H9 (cell line): ENCODE measurements around the gene STX16. TPM values are rescaled to one million over a fixed set of nuclear protein-coding genes. Genes with fewer than 3 reads are reported as not detected.

Source experiments
- DNase-seq: peaks from one replicate; pipeline ENCODE4 v3.0.0-alpha.2; 2017
- H2AFZ ChIP-seq: one replicate; pipeline ENCODE4 v1.6.1; 2013; ENCODE audit warnings: mild to moderate bottlenecking, low read length, control low read depth, moderate library complexity
- H2AK5ac ChIP-seq: 2 replicates; pipeline ENCODE4 v1.6.1; 2013; ENCODE audit warnings: low read length, control low read depth, mixed read lengths; ENCODE audit not compliant: insufficient read length
- H2BK120ac ChIP-seq: one replicate; pipeline ENCODE4 v1.6.1; 2013; ENCODE audit warnings: low read depth, mild to moderate bottlenecking, low read length, control low read depth, inconsistent platforms; ENCODE audit not compliant: poor library complexity, severe bottlenecking
- H2BK12ac ChIP-seq: 2 replicates; pipeline ENCODE4 v1.6.1; 2013; ENCODE audit warnings: low read length, control low read depth, mixed read lengths, low read depth; ENCODE audit not compliant: insufficient read length
- H2BK15ac ChIP-seq: 2 replicates; pipeline ENCODE4 v1.6.1; 2013; ENCODE audit warnings: low read depth, low read length, control low read depth
- H2BK20ac ChIP-seq: one replicate; pipeline ENCODE4 v1.6.1; 2013; ENCODE audit warnings: low read depth, mild to moderate bottlenecking, low read length, control low read depth, inconsistent platforms; ENCODE audit not compliant: poor library complexity, severe bottlenecking
- H2BK5ac ChIP-seq: 2 replicates; pipeline ENCODE4 v1.6.1; 2013; ENCODE audit warnings: low read length, control low read depth, mixed read lengths; ENCODE audit not compliant: insufficient read length
- H3K14ac ChIP-seq: 2 replicates; pipeline ENCODE4 v1.6.1; 2013; ENCODE audit warnings: low read length, control low read depth; ENCODE audit not compliant: insufficient read depth
- H3K18ac ChIP-seq: 2 replicates; pipeline ENCODE4 v1.6.1; 2013; ENCODE audit warnings: low read depth, mild to moderate bottlenecking, mixed read lengths, low read length, control low read depth; ENCODE audit not compliant: insufficient read length
- H3K23ac ChIP-seq: 2 replicates; pipeline ENCODE4 v1.6.1; 2013; ENCODE audit warnings: low read length, control low read depth, mixed read lengths, low read depth; ENCODE audit not compliant: insufficient read length
- H3K23me2 ChIP-seq: 2 replicates; pipeline ENCODE4 v1.6.1; 2013; ENCODE audit warnings: low read depth, mild to moderate bottlenecking, mixed read lengths, low read length, control low read depth; ENCODE audit not compliant: insufficient read length, poor library complexity, severe bottlenecking
- H3K27ac ChIP-seq: 2 replicates; pipeline ENCODE4 v1.5.1; 2013; ENCODE audit warnings: low read length, control low read depth, mixed read lengths, low read depth; ENCODE audit not compliant: insufficient read length
- H3K27me3 ChIP-seq: 2 replicates; pipeline ENCODE4 v1.6.1; 2013; ENCODE audit warnings: low read length, control low read depth, inconsistent platforms; ENCODE audit not compliant: insufficient read depth
- H3K4ac ChIP-seq: 2 replicates; pipeline ENCODE4 v1.6.1; 2013; ENCODE audit warnings: low read depth, mild to moderate bottlenecking, control low read depth, inconsistent platforms, low read length, moderate library complexity
- H3K4me1 ChIP-seq: 2 replicates; pipeline ENCODE4 v1.6.1; 2013; ENCODE audit warnings: low read length, control low read depth, inconsistent platforms; ENCODE audit not compliant: insufficient read depth
- H3K4me2 ChIP-seq: 2 replicates; pipeline ENCODE4 v1.6.1; 2013; ENCODE audit warnings: low read length, control low read depth, mixed read lengths; ENCODE audit not compliant: insufficient read length, insufficient read depth
- H3K56ac ChIP-seq: 2 replicates; pipeline ENCODE4 v1.6.1; 2013; ENCODE audit warnings: low read depth, mild to moderate bottlenecking, mixed read lengths, low read length, control low read depth; ENCODE audit not compliant: insufficient read length
- H3K79me1 ChIP-seq: 2 replicates; pipeline ENCODE4 v1.6.1; 2013; ENCODE audit warnings: low read depth, mild to moderate bottlenecking, moderate library complexity, low read length, control low read depth, inconsistent platforms; ENCODE audit not compliant: insufficient read depth, poor library complexity, severe bottlenecking
- H3K79me2 ChIP-seq: 2 replicates; pipeline ENCODE4 v1.6.1; 2013; ENCODE audit warnings: low read length, control low read depth, inconsistent platforms; ENCODE audit not compliant: insufficient read depth
- H3K9ac ChIP-seq: 2 replicates; pipeline ENCODE4 v1.6.1; 2013; ENCODE audit warnings: low read length, control low read depth, mixed read lengths; ENCODE audit not compliant: insufficient read length; ENCODE audit errors: extremely low read depth
- H3K9me3 ChIP-seq: one replicate; pipeline ENCODE4 v1.6.1; 2013; ENCODE audit warnings: low read depth, low read length, inconsistent platforms; ENCODE audit not compliant: control insufficient read depth
- H3T11ph ChIP-seq: one replicate; pipeline ENCODE4 v1.6.1; 2013; ENCODE audit warnings: mild to moderate bottlenecking, low read length, control low read depth, inconsistent platforms
- H4K20me1 ChIP-seq: one replicate; pipeline ENCODE4 v1.6.1; 2013; ENCODE audit not compliant: control insufficient read depth, insufficient read length, insufficient read depth
- H4K5ac ChIP-seq: 2 replicates; pipeline ENCODE4 v1.6.1; 2013; ENCODE audit warnings: low read depth, mild to moderate bottlenecking, mixed read lengths, low read length, control low read depth; ENCODE audit not compliant: insufficient read length
- H4K8ac ChIP-seq: replicated peaks from 2 replicates; pipeline ENCODE4 v1.6.1; 2013; ENCODE audit warnings: low read length, control low read depth, mixed read lengths, low read depth; ENCODE audit not compliant: insufficient read length
- H4K91ac ChIP-seq: 2 replicates; pipeline ENCODE4 v1.6.1; 2013; ENCODE audit warnings: low read depth, mild to moderate bottlenecking, moderate library complexity, mixed read lengths, low read length, control low read depth; ENCODE audit not compliant: insufficient read length
- H3K27ac Mint-ChIP-seq, 3 experiments: 2 replicates in 2 of 3; 3 replicates in 1 of 3; pipeline ENCODE4 v1.8.0; 2020 to 2021; ENCODE audit warnings: mixed read lengths in 3 of 3, mild to moderate bottlenecking in 1 of 3, moderate library complexity in 1 of 3
- H3K27me3 Mint-ChIP-seq: 2 replicates; pipeline ENCODE4 v1.8.0; 2021; ENCODE audit warnings: low read depth, mild to moderate bottlenecking, moderate library complexity, mixed read lengths
- H3K36me3 Mint-ChIP-seq, 3 experiments: 2 replicates in 2 of 3; 3 replicates in 1 of 3; pipeline ENCODE4 v1.8.0; 2020 to 2021; ENCODE audit warnings: low read depth in 3 of 3, mixed read lengths in 3 of 3; ENCODE audit not compliant: insufficient read depth in 1 of 3
- H3K4me1 Mint-ChIP-seq, 2 experiments: 2 replicates each; pipeline ENCODE4 v1.8.0; 2020; ENCODE audit warnings: mixed read lengths in 2 of 2
- H3K4me3 Mint-ChIP-seq, 2 experiments: 2 replicates in 1 of 2; 3 replicates in 1 of 2; pipeline ENCODE4 v1.8.0; 2020 to 2021; ENCODE audit warnings: mild to moderate bottlenecking in 2 of 2, mixed read lengths in 2 of 2, moderate library complexity in 1 of 2
- H3K9me3 Mint-ChIP-seq, 2 experiments: 2 replicates in 1 of 2; 3 replicates in 1 of 2; pipeline ENCODE4 v1.8.0; 2020; ENCODE audit warnings: mild to moderate bottlenecking in 2 of 2, mixed read lengths in 2 of 2, moderate library complexity in 1 of 2
- WGBS: extraction: QIAGEN DNeasy Blood & Tissue Kit; methylation state at CpG from one replicate; pipeline ENCODE4 v1.1.7; 2013; ENCODE audit warnings: missing lambda C conversion rate, low lambda C conversion rate, mixed read lengths; ENCODE audit not compliant: insufficient read length; ENCODE audit errors: extremely low coverage; 5-methylcytosine and 5-hydroxymethylcytosine counted together
- total RNA-seq: library from RNA; stranded (reverse); gene quantifications from 2 replicates; pipeline ENCODE4 v1.2.1, GENCODE V29; 2021
- TF ChIP-seq, protein P1 (sequence below): fragments of 200-600 bp; sonication (generic); conservative IDR thresholded peaks from 3 replicates; pipeline ENCODE4 v1.8.0; 2021; ENCODE audit warnings: antibody characterized with exemption, mild to moderate bottlenecking

STX16 gene
- total RNA-seq, 1 experiment from 2014 or later: 87.8 TPM

GRCh38 chr20:58667975-58668374, 16.9 kb downstream of the STX16 start:
- Histone ChIP-seq H2BK120ac (no peak overlapping the region), H3K23me2 (no peaks in the 10 kb centered on the region), H3K18ac (no peak overlapping the region), H3K27ac (peak overlapping the region; percentile 16), H3K14ac (no peak overlapping the region), H2BK15ac (no peak overlapping the region), H3K23ac (no peak overlapping the region), H2BK12ac (no peak overlapping the region), H3K56ac (no peak overlapping the region), H3K9me3 (no peaks in the 10 kb centered on the region), H4K20me1 (no peaks in the 10 kb centered on the region), H3K27me3 (no peaks in the 10 kb centered on the region), H2AK5ac (no peak overlapping the region), H4K5ac (no peak overlapping the region), H3K4me2 (no peak overlapping the region), H4K91ac (no peak overlapping the region), H4K8ac (no peak overlapping the region), H2AFZ (no peak overlapping the region), H3K4ac (no peak overlapping the region), H2BK20ac (no peak overlapping the region), H3K79me1 (no peaks in the 10 kb centered on the region), H2BK5ac (no peak overlapping the region), H3K9ac (no peak overlapping the region), H3K79me2 (peaks cover 11% of the 10 kb centered on the region; the same call in 1 of the 2 replicates), H3K4me1 (peaks cover 12% of the 10 kb centered on the region), H3T11ph (no peak overlapping the region)
- Mint-ChIP-seq H3K4me3 (no peak overlapping the region), H3K27ac (peak overlapping the region; percentile 62 to 77 (median 66)), H3K9me3 (no peaks in the 10 kb centered on the region), H3K4me1 (peaks cover 61 to 71% of the 10 kb centered on the region in 2 experiments), H3K27me3 (no peaks in the 10 kb centered on the region), H3K36me3 (peaks cover 11 to 48% (median 33%) of the 10 kb centered on the region in 3 experiments)
- TF ChIP-seq, protein P1, sequence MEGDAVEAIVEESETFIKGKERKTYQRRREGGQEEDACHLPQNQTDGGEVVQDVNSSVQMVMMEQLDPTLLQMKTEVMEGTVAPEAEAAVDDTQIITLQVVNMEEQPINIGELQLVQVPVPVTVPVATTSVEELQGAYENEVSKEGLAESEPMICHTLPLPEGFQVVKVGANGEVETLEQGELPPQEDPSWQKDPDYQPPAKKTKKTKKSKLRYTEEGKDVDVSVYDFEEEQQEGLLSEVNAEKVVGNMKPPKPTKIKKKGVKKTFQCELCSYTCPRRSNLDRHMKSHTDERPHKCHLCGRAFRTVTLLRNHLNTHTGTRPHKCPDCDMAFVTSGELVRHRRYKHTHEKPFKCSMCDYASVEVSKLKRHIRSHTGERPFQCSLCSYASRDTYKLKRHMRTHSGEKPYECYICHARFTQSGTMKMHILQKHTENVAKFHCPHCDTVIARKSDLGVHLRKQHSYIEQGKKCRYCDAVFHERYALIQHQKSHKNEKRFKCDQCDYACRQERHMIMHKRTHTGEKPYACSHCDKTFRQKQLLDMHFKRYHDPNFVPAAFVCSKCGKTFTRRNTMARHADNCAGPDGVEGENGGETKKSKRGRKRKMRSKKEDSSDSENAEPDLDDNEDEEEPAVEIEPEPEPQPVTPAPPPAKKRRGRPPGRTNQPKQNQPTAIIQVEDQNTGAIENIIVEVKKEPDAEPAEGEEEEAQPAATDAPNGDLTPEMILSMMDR: peak; percentile 22; the same call in 1 of the 3 replicates
- WGBS: no CpG with 5 or more reads among the region's 5 CpGs
- DNase-seq: no peak
